Measurements from ENCODE around the gene ZNF770. TPM values are rescaled to one million over a fixed set of nuclear protein-coding genes. Genes with fewer than 3 reads are reported as not detected.

ZNF770 gene
- total and polyA plus RNA-seq, 10 of the 15 experiments (the other 5 are each of a cell fraction or from before 2014, with no cell fraction given): 1.8 to 118 (median 26.0) TPM

DNA sequence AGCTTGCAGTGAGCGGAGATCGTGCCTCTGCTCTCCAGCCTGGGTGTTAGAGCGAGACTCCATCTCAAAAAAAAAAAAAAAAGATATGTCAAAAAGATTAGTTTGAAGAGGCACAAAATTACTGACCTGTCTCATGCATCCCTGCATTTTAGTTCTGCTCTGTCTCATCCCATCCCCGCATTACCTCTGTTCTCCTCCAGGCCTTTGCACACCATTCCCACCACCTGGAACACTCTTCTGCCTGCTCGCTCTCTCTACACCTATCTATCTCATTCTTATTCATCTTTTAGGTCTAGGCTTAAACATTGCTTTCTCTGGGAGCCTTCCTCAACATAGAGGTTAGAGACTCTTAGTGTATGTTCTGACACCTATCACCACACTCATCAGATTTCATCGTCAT lies 32.9 kb upstream of the ZNF770 start:
- FAIRE-seq: no peak
- ChIA-PET SMC1A (ENCODE audit: uncharacterized antibody, unreplicated experiment) (no interaction called here), RAD21 (ENCODE audit: unreplicated experiment) (no interaction called here), CTCF (interaction anchor here (0.6 kb wide), 1 partner anchor 247 kb away, joined by 3 read pairs; no protein-coding TSS in a partner anchor), POLR2A (no interaction called here)
- 90% methylated on average over 5 of the region's 6 CpGs for WGBS (ENCODE audit: insufficient coverage, insufficient replicate concordance, low lambda C conversion rate, missing lambda C conversion rate)
- Histone ChIP-seq H3K79me2 (ENCODE audit: control insufficient read depth, insufficient read depth, low read length) (no peaks in the 10 kb centered on the region), H3K9ac (ENCODE audit: control insufficient read depth, insufficient read depth, low read length) (no peak overlapping the region), H3K27ac (ENCODE audit: control insufficient read depth, insufficient read depth) (no peak overlapping the region), H3K4me2 (ENCODE audit: control insufficient read depth, insufficient read depth) (no peak overlapping the region), H3K36me3 (ENCODE audit: control insufficient read depth in 2 of 2, insufficient read depth in 2 of 2, low read length in 1 of 2) (no peaks in the 10 kb centered on the region), H2AFZ (ENCODE audit: control insufficient read depth, low read depth, low read length) (no peak overlapping the region), H3K9me3 (replicated peaks; ENCODE audit: control insufficient read depth, insufficient read depth, low read length) (no peaks in the 10 kb centered on the region), H3K27me3 (replicated peaks in 1 of 2; ENCODE audit: control insufficient read depth in 2 of 2, insufficient read depth in 2 of 2, low read length in 1 of 2) (no peaks in the 10 kb centered on the region), H3K4me1 (ENCODE audit: control insufficient read depth, insufficient read depth, low read length) (no peaks in the 10 kb centered on the region), H3K4me3 (no peak overlapping the region), H4K20me1 (ENCODE audit: control insufficient read depth, insufficient read depth) (no peaks in the 10 kb centered on the region)
- no peak for DNase-seq (ENCODE audit: low read depth, low spot score)
- ATAC-seq: no peak
- in situ Hi-C loops (cut with MboI): no loop called here
- intact Hi-C loops (cut with micrococcal nuclease; ENCODE audit: unreplicated experiment): no loop called here
- TF ChIP-seq HCFC1 (IDR thresholded peaks at IDR 0.05; ENCODE audit: low read length) (no peak), NR2F1 (conservative IDR thresholded peaks at IDR 0.05) (no peak), IRF4 (IDR thresholded peaks at IDR 0.05; ENCODE audit: low read depth, low read length) (no peak), ZNF217 (IDR thresholded peaks at IDR 0.05) (no peak), WRNIP1 (IDR thresholded peaks at IDR 0.05; ENCODE audit: borderline replicate concordance, low read depth, low read length) (no peak), BACH1 (IDR thresholded peaks at IDR 0.05; ENCODE audit: borderline replicate concordance) (no peak), ZNF622 (IDR thresholded peaks at IDR 0.05) (no peak), MYB (IDR thresholded peaks at IDR 0.05; ENCODE audit: borderline replicate concordance, low read depth, low read length) (no peak), CEBPB (IDR thresholded peaks at IDR 0.05; ENCODE audit: borderline replicate concordance in 1 of 2, low read depth in 2 of 2, low read length in 2 of 2) (no peak), CBFB (IDR thresholded peaks at IDR 0.05; ENCODE audit: low read depth) (no peak), KLF5 (IDR thresholded peaks at IDR 0.05; ENCODE audit: partially characterized antibody) (no peak), HDAC2 (IDR thresholded peaks at IDR 0.05) (no peak)
- TF ChIP-seq, protein P1, sequence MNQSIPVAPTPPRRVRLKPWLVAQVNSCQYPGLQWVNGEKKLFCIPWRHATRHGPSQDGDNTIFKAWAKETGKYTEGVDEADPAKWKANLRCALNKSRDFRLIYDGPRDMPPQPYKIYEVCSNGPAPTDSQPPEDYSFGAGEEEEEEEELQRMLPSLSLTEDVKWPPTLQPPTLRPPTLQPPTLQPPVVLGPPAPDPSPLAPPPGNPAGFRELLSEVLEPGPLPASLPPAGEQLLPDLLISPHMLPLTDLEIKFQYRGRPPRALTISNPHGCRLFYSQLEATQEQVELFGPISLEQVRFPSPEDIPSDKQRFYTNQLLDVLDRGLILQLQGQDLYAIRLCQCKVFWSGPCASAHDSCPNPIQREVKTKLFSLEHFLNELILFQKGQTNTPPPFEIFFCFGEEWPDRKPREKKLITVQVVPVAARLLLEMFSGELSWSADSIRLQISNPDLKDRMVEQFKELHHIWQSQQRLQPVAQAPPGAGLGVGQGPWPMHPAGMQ (IDR thresholded peaks at IDR 0.05; ENCODE audit: borderline replicate concordance): no peak
- TF ChIP-seq, protein P2, sequence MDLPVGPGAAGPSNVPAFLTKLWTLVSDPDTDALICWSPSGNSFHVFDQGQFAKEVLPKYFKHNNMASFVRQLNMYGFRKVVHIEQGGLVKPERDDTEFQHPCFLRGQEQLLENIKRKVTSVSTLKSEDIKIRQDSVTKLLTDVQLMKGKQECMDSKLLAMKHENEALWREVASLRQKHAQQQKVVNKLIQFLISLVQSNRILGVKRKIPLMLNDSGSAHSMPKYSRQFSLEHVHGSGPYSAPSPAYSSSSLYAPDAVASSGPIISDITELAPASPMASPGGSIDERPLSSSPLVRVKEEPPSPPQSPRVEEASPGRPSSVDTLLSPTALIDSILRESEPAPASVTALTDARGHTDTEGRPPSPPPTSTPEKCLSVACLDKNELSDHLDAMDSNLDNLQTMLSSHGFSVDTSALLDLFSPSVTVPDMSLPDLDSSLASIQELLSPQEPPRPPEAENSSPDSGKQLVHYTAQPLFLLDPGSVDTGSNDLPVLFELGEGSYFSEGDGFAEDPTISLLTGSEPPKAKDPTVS (IDR thresholded peaks at IDR 0.05; ENCODE audit: low read depth, low read length): no peak
- TF ChIP-seq, protein P3, sequence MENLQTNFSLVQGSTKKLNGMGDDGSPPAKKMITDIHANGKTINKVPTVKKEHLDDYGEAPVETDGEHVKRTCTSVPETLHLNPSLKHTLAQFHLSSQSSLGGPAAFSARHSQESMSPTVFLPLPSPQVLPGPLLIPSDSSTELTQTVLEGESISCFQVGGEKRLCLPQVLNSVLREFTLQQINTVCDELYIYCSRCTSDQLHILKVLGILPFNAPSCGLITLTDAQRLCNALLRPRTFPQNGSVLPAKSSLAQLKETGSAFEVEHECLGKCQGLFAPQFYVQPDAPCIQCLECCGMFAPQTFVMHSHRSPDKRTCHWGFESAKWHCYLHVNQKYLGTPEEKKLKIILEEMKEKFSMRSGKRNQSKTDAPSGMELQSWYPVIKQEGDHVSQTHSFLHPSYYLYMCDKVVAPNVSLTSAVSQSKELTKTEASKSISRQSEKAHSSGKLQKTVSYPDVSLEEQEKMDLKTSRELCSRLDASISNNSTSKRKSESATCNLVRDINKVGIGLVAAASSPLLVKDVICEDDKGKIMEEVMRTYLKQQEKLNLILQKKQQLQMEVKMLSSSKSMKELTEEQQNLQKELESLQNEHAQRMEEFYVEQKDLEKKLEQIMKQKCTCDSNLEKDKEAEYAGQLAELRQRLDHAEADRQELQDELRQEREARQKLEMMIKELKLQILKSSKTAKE (IDR thresholded peaks at IDR 0.05; ENCODE audit: low read depth, poor library complexity, severe bottlenecking): no peak
- TF ChIP-seq, protein P4, sequence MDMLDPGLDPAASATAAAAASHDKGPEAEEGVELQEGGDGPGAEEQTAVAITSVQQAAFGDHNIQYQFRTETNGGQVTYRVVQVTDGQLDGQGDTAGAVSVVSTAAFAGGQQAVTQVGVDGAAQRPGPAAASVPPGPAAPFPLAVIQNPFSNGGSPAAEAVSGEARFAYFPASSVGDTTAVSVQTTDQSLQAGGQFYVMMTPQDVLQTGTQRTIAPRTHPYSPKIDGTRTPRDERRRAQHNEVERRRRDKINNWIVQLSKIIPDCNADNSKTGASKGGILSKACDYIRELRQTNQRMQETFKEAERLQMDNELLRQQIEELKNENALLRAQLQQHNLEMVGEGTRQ (IDR thresholded peaks at IDR 0.05; ENCODE audit: borderline replicate concordance, low read depth, low read length): no peak
- BruUV-seq (replicated peaks): no TSS peak

Measured in GM12878 (cell line).